Activated T-cell treated with anti-CD3 and anti-CD28 coated beads, Interleukin-2, amount 50 U/mL, for 72 hours (primary cell): ENCODE data around the gene RASSF1. TPM values are rescaled to one million over a fixed set of nuclear protein-coding genes. Genes with fewer than 3 reads are reported as not detected.
"Not testable (repeated sequence)": the region's sequence is repeated elsewhere in the genome, so short reads cannot be mapped to it uniquely, and the experiment has no call there.

Experiments
- ATAC-seq, 2 donors: fragments of 150-1000 bp; cut with Tn5 transposase; replicated peaks in 1 of 2; 2 replicates each; pipeline ENCODE4 v1.10.0; 2021; ENCODE audit warnings: moderate library complexity in 2 of 2, mild to moderate bottlenecking in 1 of 2
- DNase-seq, 2 donors: peaks; one replicate each; pipeline ENCODE4 v3.0.0; 2021 to 2022; ENCODE audit warnings: mixed read lengths in 1 of 2
- H3K27ac Mint-ChIP-seq: one replicate; pipeline ENCODE4 v1.8.0; 2022; ENCODE audit warnings: mild to moderate bottlenecking, moderate library complexity, mixed read lengths
- H3K27me3 Mint-ChIP-seq: one replicate; pipeline ENCODE4 v1.8.0; 2022; ENCODE audit warnings: low read depth, mixed read lengths
- H3K36me3 Mint-ChIP-seq, 2 donors: one replicate each; pipeline ENCODE4 v1.8.0; 2022; ENCODE audit warnings: mixed read lengths in 2 of 2, mild to moderate bottlenecking in 1 of 2; ENCODE audit not compliant: insufficient read depth in 2 of 2
- H3K4me1 Mint-ChIP-seq: one replicate; pipeline ENCODE4 v1.8.0; 2022; ENCODE audit warnings: low read depth, mixed read lengths
- H3K4me3 Mint-ChIP-seq, 2 donors: one replicate each; pipeline ENCODE4 v1.8.0; 2022; ENCODE audit warnings: mild to moderate bottlenecking in 2 of 2, mixed read lengths in 2 of 2, moderate library complexity in 2 of 2
- H3K9me3 Mint-ChIP-seq, 2 donors: one replicate each; pipeline ENCODE4 v1.8.0; 2022; ENCODE audit warnings: mixed read lengths in 2 of 2
- total RNA-seq, 2 donors: library from RNA; stranded (reverse); gene quantifications; one replicate each; pipeline ENCODE4 v1.2.3, GENCODE V29; 2022

RASSF1 gene
- total RNA-seq, 2 donors from 2014 or later: 51.4 to 61.6 TPM

DNA sequence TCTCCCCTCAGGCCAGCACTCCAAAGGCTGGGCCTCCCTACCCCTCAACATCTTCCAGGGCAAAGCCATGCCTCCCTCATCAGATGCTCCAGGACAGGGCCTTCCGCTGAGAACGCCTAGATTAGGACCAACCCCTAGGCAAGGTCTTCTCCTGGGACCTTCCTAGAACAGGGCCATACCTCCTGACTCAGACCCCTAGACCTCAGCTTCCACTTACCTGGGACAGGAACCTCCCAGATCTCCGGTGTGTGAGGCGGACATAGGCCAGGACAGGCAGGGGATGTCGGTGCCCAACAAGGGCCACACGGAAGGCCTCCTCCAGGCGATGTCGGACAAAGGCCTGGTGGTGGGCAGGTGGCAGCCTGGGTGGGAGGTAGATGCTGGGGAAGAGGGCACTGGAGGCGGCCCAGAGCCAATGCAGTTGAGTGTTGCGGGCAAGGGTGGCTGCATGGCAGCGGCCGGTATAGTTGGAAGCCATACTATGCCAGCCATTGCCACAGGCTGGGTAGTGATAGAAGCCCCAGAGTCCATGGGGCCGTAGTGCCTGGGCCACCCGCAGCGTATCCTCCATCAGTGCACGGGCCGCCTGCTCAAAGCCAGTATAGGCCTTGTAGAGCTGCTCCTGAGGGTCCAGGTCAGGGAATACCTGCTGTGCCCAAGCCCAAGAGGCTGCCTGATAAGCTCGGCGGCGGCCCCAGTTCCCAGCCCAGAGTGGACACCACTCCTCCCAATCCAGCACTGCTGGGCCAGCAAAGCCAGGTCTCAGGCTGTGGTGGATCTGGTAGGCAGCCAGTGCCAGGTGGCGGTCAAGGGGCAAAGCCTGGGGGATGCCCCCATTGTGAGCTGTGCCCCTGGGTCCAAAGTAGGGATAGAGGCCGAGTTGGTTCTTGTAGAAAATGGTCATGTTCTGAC, 45.9 kb downstream of the RASSF1 start:
- no peak overlapping the region for H3K4me3 Mint-ChIP-seq
- peaks cover 35% of the 10 kb centered on the region for H3K4me1 Mint-ChIP-seq
- no peaks in the 10 kb centered on the region for H3K27me3 Mint-ChIP-seq
- no peak for DNase-seq
- peaks cover 0 to 4% of the 10 kb centered on the region in 2 donors for H3K36me3 Mint-ChIP-seq
- ATAC-seq: no peak
- H3K9me3 Mint-ChIP-seq: no peaks in the 10 kb centered on the region
- no peak overlapping the region for H3K27ac Mint-ChIP-seq

DNA sequence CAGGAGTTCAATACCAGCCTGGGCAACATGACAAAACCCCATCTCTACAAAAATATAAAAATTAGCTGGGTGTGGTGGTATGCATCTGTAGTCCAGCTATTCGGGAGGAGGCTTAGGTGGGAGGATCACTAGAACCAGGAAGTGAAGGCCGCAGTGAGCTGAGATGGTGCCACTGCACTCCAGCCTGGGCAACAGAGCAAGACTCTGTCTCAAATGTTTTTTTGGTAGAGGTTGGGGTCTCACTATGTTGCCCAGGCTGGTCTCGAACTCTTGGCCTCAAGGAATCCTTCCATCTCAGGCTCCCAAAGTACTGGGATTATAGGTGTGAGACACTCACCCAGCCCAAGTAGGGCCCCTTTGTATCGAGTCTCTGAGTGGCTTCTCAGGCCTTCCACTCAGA, 46.5 kb downstream of the RASSF1 start:
- DNase-seq: no peak
- no peak overlapping the region for H3K27ac Mint-ChIP-seq
- peaks cover 0 to 4% of the 10 kb centered on the region in 2 donors for H3K36me3 Mint-ChIP-seq
- H3K9me3 Mint-ChIP-seq: no peaks in the 10 kb centered on the region
- H3K4me1 Mint-ChIP-seq: peaks cover 38% of the 10 kb centered on the region
- ATAC-seq: no peak
- H3K27me3 Mint-ChIP-seq: no peaks in the 10 kb centered on the region
- no peak overlapping the region for H3K4me3 Mint-ChIP-seq

DNA sequence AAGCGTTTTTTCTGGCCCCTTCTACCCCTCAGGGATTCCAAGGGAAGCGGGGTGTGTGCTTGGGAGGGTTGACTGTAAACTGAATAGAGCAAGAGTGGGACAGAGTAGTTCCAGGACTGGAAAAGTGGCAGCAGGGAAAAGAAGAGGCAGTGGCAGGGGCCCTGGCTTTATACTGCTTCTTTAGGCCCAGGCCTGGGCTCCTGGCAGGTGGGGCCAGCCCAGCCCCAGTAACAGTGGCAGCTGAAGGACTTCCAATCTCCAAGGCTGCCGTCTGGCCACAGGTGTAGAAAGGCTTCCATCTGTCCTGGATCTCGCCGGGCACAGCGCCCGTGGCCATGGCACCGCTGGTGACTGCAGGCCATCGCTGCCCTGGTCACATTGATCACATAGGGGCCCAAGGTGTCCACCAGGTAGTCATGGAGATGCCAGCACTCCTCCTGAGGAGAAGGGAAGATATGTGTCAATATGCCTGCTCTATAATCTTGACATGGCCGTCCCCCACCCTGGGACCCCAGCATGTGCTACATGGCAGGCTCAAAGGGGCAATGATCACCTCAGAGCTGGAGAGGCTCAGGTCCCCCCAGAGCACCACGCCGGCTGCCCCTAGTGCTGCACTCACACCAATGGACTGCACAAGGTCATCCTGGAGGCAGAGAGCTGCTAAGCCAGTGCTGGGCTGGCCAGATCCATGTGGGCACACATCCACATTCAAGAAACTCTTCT, 47.4 kb downstream of the RASSF1 start:
- DNase-seq: no peak
- Mint-ChIP-seq H3K27me3 (no peaks in the 10 kb centered on the region), H3K4me1 (peaks cover 36% of the 10 kb centered on the region)

DNA sequence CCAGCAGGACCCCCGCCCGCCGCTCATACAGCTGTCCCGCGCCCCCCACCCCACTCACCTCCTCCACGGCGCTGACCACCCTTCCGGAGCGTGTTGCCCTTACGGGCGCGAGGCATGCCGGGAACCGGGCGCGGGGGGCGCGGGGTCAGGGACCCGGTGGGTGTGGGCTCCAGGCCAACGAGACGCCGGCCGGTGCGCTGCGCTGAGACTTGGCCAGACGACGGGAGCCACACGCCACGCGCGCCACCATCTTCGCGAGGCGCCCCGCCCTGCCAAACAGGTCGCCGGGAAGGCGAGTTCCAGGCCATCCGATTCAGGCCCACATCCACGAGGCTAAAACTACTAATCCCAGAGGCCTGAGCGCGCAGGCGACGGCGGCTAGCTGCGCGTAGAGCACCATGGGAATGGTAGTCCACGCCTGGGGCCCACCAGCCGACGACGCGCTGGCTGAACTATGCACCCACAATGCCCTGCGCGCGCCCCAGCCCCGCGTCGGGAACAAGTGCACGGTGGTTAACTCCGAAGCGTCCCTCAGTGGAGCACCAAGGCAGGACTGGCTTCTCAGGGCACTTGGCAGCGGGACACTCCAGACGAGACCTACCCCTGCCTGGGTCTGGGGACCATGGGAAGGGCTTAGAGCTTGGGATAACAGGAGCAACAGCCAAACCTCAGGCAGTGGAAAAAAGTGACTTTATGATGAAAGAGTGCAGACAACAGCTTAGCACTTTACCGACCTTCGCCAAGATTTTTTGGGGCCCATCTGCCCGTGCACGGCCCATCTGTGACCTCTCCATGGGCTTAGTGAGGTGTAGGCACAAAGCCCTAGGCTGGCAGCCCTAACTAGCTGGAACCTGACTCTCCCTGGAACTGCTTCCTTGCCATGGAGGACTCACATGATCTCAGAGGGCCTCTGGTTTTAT, 48.2 kb downstream of the RASSF1 start, which contains the start of gene IFRD2:
Gene IFRD2 (minus strand): TSS at position 271 of the 920 bp plus-strand sequence. CDS start 155 bp downstream, at position 116.
- Mint-ChIP-seq H3K4me1 (peaks cover 32% of the 10 kb centered on the region), H3K27ac (peak within 1 kb of the TSS; percentile 91), H3K4me3 (peak within 1 kb of the TSS; percentile 83 to 93), H3K36me3 (peaks cover 0 to 4% of the 10 kb centered on the region in 2 donors), H3K27me3 (no peaks in the 10 kb centered on the region), H3K9me3 (no peaks in the 10 kb centered on the region)
- DNase-seq: peak; percentile 95 to 96
- peak; percentile 99 for ATAC-seq

More for the DNA sequence above, 47.4 kb downstream of the RASSF1 start:
- Mint-ChIP-seq H3K4me3 (peak overlapping the region; percentile 83 to 93), H3K9me3 (no peaks in the 10 kb centered on the region), H3K36me3 (peaks cover 0 to 4% of the 10 kb centered on the region in 2 donors), H3K27ac (peak overlapping the region; percentile 91)
- no peak for ATAC-seq

DNA sequence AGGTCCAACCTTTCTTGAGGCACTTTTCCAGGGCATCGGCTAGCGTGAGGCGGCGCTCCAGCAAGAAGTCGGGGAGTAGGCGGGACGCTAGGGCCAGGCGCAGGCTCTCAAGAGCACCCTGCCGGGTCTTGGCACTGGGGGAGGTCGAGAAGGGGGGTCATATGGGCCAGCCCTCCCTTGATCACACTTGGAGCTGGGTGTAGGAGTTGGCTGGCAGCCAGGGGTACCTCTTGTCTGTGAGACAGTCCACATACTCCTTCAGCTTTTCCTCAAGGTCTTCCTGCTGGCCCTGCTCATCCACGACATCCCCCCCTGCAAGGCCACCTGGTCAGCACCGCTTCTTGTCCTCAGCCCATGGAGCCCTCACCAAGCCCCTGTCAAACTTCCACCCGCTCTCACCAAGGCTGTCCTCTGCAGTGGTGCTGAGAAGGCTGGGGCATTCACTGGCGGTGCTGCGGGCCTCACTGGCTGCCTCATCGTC, 50.4 kb downstream of the RASSF1 start:
- H3K36me3 Mint-ChIP-seq: peaks cover 0 to 5% of the 10 kb centered on the region in 2 donors
- H3K9me3 Mint-ChIP-seq: no peaks in the 10 kb centered on the region
- no peak overlapping the region for H3K27ac Mint-ChIP-seq
- H3K4me1 Mint-ChIP-seq: peaks cover 32% of the 10 kb centered on the region
- H3K4me3 Mint-ChIP-seq: peak overlapping the region; percentile 83 to 93
- ATAC-seq (no peak), DNase-seq (no peak)
- H3K27me3 Mint-ChIP-seq: no peaks in the 10 kb centered on the region

- H3K9me3 Mint-ChIP-seq: no peaks in the 10 kb centered on the region
- H3K4me3 Mint-ChIP-seq: no peak overlapping the region
- H3K27ac Mint-ChIP-seq: no peak overlapping the region
- H3K4me1 Mint-ChIP-seq: peaks cover 32% of the 10 kb centered on the region
- H3K27me3 Mint-ChIP-seq: no peaks in the 10 kb centered on the region
- ATAC-seq (no peak), DNase-seq (no peak)
- peaks cover 0 to 5% of the 10 kb centered on the region in 2 donors for H3K36me3 Mint-ChIP-seq
Measured at GRCh38 chr3:50289130-50289529, 51.5 kb downstream of the RASSF1 start.

DNA sequence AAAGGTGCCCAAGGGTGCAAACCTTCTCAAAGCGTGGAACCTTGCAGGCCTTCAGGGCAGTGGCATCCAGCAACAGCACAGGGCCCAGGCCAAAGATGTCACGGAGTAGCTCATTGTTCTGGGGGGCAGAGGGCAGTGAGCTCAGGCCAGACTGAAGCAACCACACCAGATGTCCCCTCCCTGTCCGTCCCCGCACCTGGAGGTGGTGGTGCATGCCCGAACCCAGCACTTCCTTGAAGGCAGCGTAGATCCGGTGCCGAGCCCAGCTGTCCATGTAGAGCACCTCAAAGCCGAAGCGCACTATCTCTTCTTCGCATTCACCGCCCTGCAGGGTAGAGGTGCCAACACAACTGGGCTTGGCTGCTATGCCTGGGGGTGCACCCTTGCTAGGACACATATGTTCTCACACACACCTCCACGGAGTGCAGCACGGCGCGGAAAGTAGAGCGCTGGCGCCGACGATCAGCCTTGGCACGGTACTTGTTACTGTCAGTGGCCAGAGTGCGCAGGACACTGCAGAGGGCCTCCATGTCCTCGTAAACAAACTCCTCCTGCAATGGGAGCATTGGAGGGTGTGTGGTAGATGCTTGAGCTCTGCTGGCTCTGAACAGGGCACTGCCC, 52.1 kb downstream of the RASSF1 start:
- no peak overlapping the region for H3K4me3 Mint-ChIP-seq
- H3K36me3 Mint-ChIP-seq: peaks cover 0 to 5% of the 10 kb centered on the region in 2 donors
- no peaks in the 10 kb centered on the region for H3K9me3 Mint-ChIP-seq
- ATAC-seq (no peak), DNase-seq (no peak)
- H3K27ac Mint-ChIP-seq: no peak overlapping the region
- H3K4me1 Mint-ChIP-seq: peaks cover 32% of the 10 kb centered on the region
- no peaks in the 10 kb centered on the region for H3K27me3 Mint-ChIP-seq

GRCh38 chr3:50287262-50287661, 53.4 kb downstream of the RASSF1 start:
- Mint-ChIP-seq H3K4me1 (peaks cover 21% of the 10 kb centered on the region), H3K27ac (no peak overlapping the region), H3K9me3 (no peaks in the 10 kb centered on the region), H3K4me3 (no peak overlapping the region), H3K27me3 (no peaks in the 10 kb centered on the region), H3K36me3 (peaks cover 0 to 5% of the 10 kb centered on the region in 2 donors)
- DNase-seq (no peak), ATAC-seq (no peak)

DNA sequence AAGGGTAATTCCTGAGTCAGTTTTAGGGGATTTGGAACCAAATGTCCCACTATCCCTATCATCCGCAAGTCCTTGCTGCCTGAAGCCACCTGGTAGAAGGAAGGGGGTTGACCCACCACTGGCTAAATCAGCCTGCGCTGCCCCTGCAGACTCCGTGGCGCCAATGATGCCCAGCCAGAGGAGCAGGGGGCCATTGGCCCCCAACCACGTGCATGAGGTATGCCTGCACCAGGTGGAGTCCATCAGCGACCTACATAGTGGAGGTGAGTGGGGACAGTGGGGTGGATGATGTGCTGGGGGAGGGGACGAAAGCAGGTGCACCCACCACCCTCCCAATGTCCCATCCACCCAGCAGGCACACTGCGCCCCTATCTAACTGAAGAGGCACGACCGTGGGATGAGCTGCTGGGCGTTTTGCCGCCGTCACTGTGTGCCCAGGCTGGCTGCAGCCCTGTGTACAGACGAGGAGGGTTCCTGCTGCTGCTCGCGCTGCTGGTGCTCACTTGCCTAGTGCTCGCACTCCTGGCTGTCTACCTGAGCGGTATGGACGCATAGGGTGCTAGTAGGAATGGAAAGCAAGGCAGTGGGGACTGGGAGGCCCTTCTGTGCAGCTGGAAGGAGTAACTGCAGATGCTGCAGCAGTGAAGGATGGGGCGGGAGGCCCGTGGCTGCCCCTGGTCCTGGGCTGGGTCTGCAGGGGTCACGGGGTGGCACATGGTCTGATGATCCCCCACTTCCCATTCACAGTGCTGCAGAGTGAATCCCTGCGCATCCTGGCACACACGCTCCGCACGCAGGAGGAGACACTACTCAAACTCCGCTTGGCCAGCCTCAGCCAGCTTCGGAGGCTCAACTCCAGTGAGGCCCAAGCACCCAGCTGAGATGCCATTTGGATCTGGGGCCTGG, 54.1 kb downstream of the RASSF1 start:
- DNase-seq (no peak), ATAC-seq (peak in 1 of 2 donors; percentile 32)
- H3K4me1 Mint-ChIP-seq: peaks cover 19% of the 10 kb centered on the region
- no peak overlapping the region for H3K4me3 Mint-ChIP-seq
- H3K27me3 Mint-ChIP-seq: no peaks in the 10 kb centered on the region
- no peak overlapping the region for H3K27ac Mint-ChIP-seq
- no peaks in the 10 kb centered on the region for H3K9me3 Mint-ChIP-seq
- H3K36me3 Mint-ChIP-seq: peaks cover 0 to 5% of the 10 kb centered on the region in 2 donors

DNA sequence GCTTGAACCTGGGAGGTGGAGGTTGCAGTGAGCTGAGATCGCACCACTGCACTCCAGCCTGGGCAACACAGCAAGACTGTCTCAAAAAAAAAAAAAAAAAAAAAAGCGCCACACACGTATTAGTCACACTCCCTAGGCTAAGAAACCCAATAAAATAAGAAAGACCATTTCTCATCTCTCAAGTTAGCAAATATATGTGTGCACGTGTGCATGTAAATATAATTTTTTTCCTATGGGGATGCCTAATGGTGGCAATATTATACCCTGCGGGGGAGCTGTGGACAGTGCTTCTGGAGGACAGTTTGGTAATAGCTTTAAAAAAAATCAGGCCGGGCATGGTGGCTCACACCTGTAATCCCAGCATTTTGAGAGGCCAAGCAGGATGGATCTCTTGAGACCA, 56.5 kb downstream of the RASSF1 start:
- H3K4me3 Mint-ChIP-seq, H3K27ac Mint-ChIP-seq, H3K36me3 Mint-ChIP-seq, H3K9me3 Mint-ChIP-seq, ATAC-seq, H3K4me1 Mint-ChIP-seq, H3K27me3 Mint-ChIP-seq, DNase-seq: not testable (repeated sequence)
